EL (cell line): ENCODE measurements around the gene AADAT.
A peak's percentile ranks its signal among the peaks of the same experiment; 100 is the strongest.
"Not testable (repeated sequence)": the region's sequence is repeated elsewhere in the genome, so short reads cannot be mapped to it uniquely, and the experiment has no call there.

ENCODE experiments used
- DNase-seq: peaks from one replicate; pipeline ENCODE4 v3.0.0-alpha.2; 2016

AADAT gene

DNA sequence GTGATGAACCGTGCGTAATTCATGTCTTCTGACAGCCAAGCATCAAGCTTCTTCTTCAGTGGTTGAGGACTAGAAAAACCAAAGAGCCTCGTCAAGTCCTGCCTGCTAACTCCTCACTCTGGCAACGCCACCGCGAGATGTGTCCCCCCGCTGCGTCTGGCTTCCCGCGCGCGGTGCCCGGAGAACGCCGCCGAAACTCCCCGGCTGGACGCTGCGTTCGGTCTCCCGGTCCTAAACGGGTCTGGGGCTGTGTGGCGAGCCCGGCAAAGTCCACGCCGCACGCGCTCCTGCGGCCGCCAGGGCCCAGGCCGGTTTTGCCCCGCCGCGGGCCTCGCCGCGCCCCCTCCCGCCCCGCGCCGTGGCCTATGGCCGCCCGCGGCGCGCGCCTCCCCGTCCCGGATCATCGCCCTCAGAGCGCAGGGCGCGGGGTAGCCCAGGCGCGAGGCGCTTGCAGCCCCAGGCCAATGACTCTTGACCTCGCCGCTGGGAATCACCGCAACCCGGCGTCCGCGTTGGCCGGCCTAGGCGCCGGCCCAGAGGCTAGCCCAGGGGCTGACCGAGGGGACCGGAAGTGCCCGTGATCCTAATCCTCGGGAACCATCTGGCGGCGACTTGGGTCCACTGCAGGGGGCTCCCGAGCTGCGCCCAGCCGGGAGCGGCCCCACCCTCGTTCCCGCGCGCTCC is at the start of gene AADAT:
AADAT (minus strand) TSS at position 289 of the 684 bp plus-strand sequence; CDS start at position 23, 266 bp downstream.
- DNase-seq: peak; percentile 84

DNA sequence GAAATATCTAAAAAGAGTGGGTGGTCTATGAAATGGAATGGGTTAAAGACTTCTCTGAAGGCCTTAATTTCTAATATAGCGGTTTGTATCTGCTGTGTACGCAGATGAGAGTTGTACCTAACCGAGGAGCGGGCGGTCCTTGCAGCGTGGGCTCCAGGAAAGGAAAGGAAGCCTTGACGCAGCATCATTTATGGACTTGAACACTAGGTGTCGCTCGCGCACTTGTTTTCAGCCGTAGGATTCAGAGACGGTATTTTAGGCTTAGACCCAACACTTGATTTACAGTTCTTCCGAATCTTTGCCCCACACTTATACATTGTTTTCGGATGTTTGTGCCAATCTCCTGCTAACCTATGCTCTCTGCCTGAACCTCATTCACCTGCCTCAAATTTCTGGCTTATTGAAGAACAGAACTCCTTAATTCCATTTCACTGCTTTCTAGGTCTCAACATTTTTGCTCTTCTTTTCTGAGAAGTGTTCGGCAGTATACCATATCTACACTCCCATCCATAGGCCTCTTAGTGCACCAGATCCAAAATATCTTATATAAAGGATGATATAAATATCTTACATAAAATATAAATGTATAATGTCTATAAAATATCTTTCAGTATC is 48.9 kb upstream of the AADAT start:
- DNase-seq: peak; percentile 71

DNA sequence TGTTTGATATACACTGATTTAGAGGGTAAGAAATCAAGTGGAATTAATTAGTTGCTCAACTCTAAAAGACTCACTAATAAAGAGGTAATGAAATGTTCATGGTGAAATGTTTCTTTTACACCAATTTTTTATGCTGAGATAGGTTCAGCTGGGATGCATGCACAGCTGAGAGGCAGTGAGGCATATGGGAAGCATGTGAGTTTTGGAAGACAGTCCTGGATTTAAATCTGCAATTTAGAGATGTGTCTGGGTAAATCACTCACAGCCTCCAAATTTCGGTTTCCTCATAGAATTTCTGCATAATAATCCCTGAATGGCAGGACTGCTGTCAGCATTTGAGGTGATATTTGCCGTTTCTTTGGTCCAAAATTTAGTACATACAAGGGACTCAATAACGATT is 48.2 kb upstream of the AADAT start:
- no peak for DNase-seq

DNA sequence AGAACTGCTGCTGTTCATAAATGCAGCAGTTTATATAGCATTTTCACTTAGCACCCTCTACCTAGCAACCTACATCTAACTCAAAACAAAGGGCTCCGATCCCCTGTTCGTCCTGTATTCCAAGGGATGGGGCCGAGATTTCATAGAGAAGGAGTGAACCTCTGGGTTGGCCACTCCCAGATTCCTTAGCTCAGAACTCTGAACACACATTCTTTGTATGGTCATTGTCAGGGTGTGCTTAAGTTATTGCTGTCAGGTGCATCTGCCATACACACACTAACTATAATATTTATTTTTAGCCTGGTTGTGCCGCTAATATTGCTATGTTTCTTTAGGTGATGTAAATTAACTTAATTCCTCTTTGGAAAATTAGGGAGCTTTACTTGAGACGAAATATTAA is 47.7 kb upstream of the AADAT start:
- no peak for DNase-seq

DNA sequence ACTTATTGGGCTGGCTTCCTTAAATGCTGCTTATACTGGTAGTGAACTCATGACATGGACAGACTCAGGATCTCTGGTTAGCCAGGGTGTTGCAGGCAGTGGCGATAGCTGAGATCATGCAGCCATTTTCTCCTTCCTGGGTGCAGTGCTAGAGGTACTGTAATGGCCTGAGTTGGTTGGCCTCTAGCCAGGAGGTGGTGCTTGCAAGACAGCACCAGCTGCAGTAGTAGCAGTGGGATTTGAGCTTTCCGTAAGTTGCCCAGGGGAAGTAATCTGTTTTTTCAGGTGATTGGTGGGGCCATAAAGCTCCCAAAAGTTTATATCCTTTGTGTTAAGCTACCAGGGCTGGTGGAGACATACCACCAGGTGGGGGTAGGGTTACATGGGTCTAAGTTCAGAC is 45.1 kb upstream of the AADAT start:
- no peak for DNase-seq

DNA sequence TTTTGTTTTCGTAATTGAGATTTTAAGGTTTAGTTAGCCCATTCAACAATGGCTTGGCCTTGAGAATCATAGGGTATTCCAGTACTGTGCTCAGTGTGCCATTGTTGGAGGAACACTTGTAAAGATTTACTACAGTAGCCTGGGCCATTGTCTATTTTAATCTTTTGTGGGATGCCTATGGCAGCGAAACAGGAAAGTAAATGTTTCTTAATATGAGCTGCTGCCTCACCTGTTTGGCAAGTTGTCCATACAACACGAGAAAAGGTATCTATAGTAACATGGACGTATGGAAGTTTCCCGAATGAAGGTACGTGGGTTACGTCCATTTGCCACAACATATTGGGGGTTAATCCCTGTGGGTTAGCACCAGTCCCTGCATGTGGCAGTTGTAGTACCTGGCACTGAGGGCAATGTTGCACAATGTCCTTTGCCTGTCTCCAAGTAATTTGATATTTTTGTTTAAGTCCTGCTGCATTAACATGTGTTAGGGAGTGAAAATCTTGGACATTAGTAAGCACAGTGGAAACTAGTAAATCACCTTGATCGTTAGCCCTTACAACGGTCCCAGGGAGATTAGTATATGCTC is 38.6 kb upstream of the AADAT start:
- DNase-seq: no peak

DNA sequence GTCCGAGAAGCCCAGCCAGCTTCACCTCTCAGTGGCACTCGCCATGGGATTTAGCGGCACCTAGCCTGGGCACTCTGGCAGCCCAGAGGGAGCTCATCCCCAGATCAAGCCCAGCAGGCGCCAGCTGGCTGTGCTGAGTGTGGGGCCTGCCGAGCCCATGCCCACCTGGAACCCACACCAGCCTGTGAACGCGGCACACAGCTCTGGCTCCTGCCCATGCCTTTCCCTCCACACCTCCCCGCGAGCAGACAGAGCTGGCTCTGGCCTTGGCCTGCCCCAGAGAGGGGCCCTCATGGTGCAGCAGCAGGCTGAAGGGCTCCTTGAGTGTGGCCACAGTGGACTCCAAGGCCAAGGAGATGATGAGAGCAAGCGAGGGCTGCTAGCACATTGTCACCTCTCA is 38.0 kb upstream of the AADAT start:
- DNase-seq: no peak

DNA sequence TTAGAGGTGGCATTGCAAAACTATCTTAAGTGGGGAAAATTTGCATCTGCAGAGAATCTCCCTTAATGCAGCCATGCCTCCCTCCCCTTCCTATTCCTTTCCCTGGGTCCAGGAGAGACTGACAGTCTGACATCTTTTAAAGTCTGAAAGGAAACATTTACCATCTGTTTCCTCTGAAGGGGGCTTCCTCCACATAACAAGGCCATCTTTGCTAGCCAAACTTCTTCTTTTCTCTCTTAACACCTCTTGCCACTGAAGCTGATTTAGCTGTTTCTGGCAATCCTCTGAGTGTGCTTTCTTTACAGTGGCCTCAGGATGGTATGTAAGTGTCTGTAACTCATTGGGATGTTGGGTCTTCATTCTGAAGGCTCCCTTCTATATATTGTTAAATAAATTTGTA is 34.6 kb upstream of the AADAT start:
- DNase-seq: no peak

DNA sequence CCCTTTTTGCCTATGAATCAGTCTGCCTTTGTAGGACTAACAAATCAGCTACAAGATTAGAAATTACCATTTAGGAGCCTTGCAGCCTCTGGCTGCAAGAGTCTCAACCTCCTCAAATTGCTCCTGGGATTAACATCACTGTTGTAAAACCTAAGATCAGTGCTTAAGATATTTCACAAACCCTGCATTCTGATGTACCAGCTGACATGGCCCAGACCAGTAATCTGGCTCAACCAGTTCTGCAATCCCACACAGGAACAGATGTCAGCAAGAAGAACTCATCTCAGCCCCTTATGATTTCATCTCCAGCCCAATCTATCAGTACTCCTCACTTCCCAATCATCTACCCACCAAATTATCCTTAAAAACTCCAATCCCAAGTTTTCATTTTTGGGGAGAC is 32.5 kb upstream of the AADAT start:
- DNase-seq: no peak

DNA sequence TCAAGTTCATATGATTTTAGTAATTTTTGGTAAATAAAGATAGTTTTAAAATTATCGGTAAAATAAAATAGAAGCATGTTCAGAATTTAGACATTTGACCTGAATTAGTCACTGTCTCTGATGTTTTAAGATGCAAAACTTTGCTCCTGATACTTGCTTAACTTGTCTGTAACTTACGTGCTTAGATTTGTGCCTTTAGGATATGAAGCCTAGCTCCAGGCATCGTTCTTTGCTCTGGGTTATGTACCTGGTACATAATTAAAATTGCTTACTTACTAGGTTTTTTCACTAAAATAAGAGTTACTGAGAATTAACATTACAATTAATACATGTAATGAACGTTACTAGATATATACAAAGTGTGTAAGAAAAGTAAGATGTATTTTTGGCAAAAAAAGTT is 24.9 kb upstream of the AADAT start:
- DNase-seq: no peak

DNA sequence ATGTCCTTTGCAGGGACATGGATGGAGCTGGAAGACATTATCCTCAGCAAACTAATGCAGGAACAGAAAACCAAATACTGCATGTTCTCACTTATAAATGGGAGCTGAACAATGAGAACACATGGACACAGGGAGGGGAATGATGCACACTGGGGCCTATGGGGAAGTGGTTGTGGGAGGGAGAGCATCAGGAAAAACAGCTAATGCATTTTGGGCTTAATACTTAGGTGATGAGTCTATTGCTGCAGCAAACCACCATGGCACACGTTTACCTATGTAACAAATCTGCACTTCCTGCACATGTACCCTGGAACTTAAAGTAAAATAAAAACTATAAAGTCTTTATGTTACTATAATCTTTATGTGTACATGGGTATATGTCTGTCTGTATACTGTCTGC is 24.4 kb upstream of the AADAT start:
- DNase-seq: not testable (repeated sequence)

DNA sequence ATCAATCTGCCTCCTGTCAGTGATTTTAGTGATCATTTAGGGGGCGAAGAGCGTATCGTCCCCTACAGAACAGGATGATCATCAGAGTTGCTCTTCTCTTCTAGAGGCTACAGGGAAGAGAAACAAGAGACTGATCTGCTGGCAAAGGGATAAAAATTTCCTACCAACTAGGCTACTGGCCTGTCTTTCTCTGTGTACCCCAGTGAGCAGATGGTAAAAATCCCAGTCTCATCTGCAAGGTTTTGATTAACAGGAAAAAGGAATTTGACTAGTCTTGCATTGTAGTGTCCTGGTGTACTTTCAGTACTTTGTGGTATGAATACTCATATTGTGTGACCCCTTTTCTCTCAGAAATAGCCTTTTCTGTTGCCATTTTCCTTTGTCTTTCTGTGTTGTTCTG is 21.8 kb upstream of the AADAT start:
- DNase-seq: no peak

DNA sequence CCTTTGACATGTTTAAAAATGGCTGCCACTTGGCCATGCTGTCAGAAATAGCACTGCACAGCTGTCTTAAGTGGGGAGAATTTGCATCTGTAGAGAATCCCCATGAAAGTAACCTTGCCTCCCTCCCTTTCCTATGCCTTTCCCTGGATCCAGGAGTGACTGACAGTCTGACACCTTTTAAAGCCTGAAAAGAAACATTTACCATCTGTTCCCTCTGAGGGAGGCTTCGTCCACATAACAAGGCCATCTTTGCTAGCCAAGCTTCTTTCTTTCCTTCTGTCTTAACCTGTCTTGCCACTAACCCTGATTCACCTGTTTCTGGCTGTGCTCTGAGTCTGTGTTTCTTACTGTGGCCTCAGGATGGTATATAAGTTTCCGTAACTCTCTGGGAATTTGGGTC is 21.3 kb upstream of the AADAT start:
- DNase-seq: no peak

DNA sequence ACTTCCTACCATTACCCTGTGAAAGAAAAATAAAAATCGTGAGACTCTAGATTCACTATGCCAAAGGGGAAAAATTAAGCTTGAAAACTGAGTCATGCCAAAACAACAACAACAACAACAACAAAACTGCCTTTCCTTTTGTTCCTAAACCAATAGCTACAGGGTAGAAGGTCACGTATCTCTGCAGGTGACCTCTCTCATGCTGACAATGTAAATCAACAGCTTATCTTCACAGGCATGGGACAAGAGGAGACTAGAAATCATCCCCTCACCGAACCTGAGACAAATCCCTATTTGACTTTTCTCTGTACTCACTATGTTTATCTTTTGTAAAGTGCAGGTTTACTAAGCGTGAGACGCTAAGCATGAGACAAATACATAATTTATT is 20.5 kb upstream of the AADAT start:
- DNase-seq: no peak

DNA sequence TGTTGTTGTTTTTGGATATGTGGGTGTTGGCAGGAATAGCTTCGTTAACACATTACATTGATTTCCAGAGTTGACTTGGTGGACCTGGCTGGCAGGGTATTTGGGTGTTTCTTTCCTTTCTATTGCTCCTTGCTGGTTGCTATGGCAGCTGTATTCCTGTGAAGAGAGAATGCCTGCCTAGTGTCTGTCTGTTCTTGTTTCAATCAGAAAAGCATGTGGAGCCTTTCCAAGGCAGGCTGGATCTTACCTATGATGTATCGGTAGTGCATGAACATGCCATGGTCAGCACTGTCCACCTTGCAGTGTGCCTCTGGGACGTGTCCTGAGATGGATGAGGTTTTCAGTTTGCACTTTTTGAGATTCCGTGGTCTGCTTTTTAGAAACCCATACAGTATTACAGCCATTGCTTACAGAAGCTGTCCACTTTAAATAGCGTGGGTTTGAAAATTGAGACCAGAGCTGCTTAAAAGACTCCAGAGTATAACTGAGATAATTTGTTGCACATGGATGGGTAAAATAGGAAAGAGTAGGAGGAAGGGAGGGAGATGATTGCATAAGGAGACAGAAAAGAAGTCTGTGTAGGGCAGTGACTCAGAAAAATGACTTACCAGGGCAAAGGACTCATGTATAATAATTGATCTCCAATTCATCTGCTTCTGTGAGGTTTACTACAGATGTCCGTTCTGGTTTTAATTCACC is 20.0 kb upstream of the AADAT start:
- no peak for DNase-seq

DNA sequence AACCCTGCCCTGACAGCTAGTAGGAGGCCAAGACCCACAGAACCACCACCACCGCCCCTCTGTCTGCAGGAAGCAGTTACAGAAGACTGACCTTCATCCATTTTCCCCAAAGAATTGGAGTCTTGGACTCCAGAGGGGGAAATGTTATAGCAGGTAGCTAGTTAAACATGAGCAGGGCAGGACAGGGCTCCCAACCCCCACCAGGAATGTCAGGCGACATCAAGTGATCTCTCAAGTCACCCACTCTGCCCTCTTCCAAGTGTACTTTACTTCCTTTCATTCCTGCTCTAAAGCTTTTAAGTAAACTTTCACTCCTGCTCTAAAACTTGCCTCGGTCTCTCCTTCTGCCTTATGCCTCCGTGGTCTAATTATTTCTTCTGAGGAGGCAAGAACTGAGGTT is 17.1 kb upstream of the AADAT start:
- DNase-seq: no peak

DNA sequence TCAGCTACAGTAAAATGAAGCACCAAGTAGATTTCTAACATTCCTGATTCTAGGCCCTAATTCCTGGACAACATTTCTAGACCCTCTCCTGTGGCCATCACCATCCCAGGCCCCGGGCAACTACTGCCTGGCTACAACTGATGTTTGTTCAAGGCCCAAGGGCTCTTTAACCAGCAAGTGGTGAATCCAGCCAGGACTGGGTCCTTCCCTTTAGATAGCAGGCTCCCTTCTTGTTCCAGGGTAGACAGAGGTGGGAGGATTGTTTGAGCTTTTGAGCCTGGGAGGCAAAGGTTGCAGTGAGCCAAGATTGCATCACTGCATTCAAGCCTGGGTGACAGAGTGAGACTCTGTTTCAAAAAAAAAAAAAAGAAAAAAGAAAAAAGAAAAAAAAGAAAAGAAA is 12.7 kb upstream of the AADAT start:
- no peak for DNase-seq

DNA sequence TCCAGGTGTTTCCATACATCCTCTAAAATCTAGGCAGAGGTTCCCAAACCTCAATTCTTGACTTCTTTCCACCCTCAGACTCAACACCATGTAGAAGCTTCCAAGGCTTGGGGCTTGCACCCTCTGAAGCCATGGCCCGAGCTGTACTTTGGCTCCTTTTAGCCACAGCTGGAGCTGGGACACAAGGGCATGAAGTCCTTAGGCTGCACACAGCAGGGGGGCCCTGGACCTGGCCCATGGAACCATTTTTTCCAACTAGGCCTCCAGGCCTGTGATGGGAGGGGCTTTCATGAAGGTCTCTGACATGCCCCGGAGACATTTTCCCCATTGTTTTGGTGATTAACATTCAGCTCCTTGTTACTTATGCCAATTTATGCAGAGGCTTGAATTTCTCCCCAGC is 8.4 kb upstream of the AADAT start:
- DNase-seq: not testable (repeated sequence)

DNA sequence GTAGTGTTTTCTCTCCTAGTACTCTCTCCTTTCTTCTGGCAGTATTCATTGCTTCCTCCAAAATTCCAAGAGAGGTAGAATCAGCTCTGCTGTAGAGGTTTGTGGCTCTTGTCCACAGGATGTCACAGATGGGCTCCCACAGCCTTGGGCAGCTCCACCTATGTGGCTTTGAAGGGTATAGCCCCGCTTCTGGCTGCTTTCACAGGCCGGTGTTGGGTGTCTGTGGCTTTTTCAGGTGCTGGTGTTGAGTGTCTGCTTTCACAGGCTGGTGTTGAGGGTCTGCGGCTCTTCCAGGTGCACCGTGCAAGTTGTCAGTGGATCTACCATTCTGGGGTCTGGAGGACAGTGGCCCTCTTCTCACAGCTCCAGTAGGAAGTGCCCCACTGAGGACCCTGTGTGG is 7.9 kb upstream of the AADAT start:
- DNase-seq: no peak

DNA sequence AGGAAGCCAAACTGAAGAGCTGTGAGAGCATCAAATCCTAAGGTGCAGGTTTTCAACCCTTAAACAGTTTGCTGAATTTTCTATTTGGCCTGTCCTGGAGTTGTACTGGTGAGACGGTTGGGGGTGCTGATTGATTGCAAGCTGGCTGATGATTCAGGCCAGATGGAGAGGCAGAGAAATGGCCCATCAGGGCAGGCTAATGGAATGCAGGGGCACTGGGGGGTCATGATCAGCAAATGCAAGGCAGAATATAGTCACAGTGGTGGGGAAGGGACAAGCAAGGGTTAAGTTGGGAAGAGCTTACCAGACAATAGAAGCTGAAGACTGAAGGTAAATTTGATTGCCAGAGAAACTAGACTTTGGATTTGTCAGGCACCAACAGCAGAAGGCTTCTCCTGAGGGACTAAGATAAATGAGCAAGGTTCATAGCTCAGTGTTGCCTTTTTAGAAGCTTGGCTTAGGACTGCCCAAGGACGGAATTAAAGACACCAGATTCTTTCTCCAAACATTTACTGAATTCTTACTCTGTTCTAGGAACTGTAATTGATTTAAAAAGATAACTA is 4.3 kb upstream of the AADAT start:
- no peak for DNase-seq

DNA sequence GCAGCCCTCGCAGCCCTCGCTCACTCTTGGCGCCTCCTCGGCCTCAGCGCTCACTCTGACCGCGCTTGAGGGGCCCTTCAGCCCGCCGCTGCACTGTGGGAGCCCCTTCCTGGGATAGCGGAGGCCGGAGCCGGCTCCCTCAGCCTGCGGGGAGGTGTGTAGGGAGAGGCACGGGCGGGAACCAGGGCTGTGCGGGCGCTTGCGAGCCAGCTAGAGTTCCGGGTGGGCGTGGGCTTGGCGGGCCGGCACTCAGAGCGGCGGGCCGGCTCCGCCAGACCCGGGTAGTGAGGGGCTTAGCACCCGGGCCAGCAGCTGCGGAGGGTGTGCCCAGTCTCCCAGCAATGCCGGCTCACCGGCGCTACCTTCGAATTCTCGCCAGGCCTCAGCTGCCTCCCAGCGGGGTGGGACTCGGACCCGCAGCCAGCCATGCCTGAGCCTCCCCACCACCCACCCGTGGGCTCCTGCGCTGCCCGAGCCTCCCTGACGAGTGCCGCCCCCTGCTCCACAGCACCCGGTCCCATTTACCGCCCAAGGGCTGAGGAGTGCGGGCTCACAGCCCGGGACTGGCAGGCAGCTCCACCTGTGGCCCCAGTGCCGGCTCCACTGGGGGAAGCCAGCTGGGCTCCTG is 1.4 kb upstream of the AADAT start:
- no peak for DNase-seq

DNA sequence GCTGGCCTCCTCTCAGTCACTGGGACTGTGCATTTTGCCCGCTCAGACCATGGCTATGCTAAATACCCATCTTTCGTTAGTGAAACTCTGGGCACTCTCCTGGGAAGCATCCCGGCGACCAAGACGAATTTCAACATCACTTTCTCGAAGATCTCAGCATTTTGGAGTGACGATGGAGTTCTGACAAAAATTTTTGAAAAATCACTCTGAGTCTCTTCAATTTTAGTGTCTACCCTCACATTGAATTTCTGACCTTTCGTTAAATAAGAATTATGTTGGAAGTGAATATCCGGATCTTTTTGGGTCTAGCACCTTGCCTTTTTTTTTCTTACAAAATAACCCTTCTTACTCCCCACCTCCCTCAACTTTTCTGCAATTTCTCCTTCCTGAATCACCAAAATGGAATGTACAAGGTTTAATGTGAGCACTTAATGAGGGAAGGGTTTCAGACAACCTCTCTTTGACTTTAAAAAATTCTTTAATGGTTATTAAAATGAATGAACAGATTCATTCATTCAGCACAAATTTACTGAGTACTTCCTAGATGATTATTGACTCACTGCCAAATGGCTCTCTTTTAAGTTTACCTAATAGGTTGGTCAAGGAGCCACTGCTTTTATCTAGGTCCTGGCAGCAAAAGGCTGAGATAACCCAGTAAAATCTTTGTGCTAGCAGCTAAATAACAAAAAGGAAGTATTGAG is 746 bp upstream of the AADAT start:
- DNase-seq: peak; percentile 41

DNA sequence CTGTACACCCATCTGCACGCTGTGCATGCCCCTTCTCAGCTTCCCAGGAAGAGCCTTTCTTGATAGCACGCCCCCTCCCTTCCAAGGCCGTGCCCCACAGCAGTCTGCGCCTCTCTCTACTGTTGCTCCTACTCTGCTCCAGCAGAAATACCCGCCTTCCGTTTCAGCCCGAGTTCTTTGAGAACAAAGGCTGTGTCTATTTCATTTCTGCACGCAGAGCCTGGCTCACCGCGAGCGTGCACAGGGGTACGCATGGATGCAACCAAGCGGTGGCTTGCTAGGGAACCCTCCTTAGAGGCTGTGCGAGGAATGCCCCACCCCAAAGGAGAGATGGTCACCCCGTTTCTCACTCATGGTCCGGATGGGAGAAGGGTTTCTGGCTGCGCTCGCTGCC is 485 bp downstream of the AADAT start:
- peak; percentile 32 for DNase-seq
